ENCODE data around the gene GRID2.

- no peak for TF ChIP-seq CREBL2 (CRISPR knock-in tag; IDR thresholded peaks at IDR 0.05; ENCODE audit: borderline replicate concordance)
- TF ChIP-seq POLR2A (IDR thresholded peaks at IDR 0.05; ENCODE audit: insufficient read depth in 1 of 2, low read depth in 2 of 2, low read length in 2 of 2) = no peak
- TF ChIP-seq SP2 (CRISPR knock-in tag; IDR thresholded peaks at IDR 0.05) = no peak
- TF ChIP-seq CTCF (CRISPR knock-in tag; IDR thresholded peaks at IDR 0.05) = no peak
- no peak for TF ChIP-seq GABPB1 (CRISPR knock-in tag; IDR thresholded peaks at IDR 0.05)
- TF ChIP-seq MTA3 (CRISPR knock-in tag; IDR thresholded peaks at IDR 0.05) = no peak
- TF ChIP-seq HNRNPL (IDR thresholded peaks at IDR 0.05; ENCODE audit: low read depth, low read length) = no peak
- no peak for TF ChIP-seq MTF1 (CRISPR knock-in tag; IDR thresholded peaks at IDR 0.05)
- TF ChIP-seq ZSCAN30 (CRISPR knock-in tag; IDR thresholded peaks at IDR 0.05) = no peak
- TF ChIP-seq ZFX (CRISPR knock-in tag; IDR thresholded peaks at IDR 0.05; ENCODE audit: low read depth) = no peak
- TF ChIP-seq GMEB1 (CRISPR knock-in tag; IDR thresholded peaks at IDR 0.05; ENCODE audit: borderline replicate concordance) = no peak
- TF ChIP-seq RNF2 (conservative IDR thresholded peaks at IDR 0.05; ENCODE audit: low read depth) = no peak
Observed at GRCh38 chr4:93000910-93001309, 697.1 kb downstream of the GRID2 start.

Measured in HepG2 (cell line).